HEK293 (cell line): ENCODE measurements around the gene DHDH.

ENCODE experiments used
- CTCF ChIA-PET: fragments of 350-600 bp; formaldehyde crosslinking; extraction: SDS; loops from one replicate; lab custom pipeline; 2021; ENCODE audit warnings: antibody characterized with exemption; lab: Yijun Ruan, JAX
- POLR2A ChIA-PET: fragments of 300-600 bp; formaldehyde crosslinking; extraction: SDS; loops from one replicate; lab custom pipeline; 2020; ENCODE audit warnings: antibody characterized with exemption, inconsistent platforms; lab: Yijun Ruan, JAX
- H3K27ac ChIP-seq: fragments of 200-500 bp; sonication (Bioruptor generic); 2 replicates; pipeline ENCODE4 v1.5.1; 2014; ENCODE audit warnings: low read depth, low read length, control low read depth, inconsistent platforms; ENCODE audit errors: extremely low read depth
- H3K36me3 ChIP-seq, 2 experiments: fragments of 200-500 bp in 1 of 2; sonication (Bioruptor generic) in 1 of 2; 1 replicate in 1 of 2; 2 replicates in 1 of 2; pipeline ENCODE4 v1.5.1; 2014 to 2017; ENCODE audit warnings: inconsistent platforms in 2 of 2, low read length in 2 of 2; ENCODE audit not compliant: control insufficient read depth in 2 of 2, insufficient read depth in 1 of 2
- H3K4me1 ChIP-seq: fragments of 200-500 bp; sonication (Bioruptor generic); 2 replicates; pipeline ENCODE4 v1.5.1; 2014; ENCODE audit warnings: mild to moderate bottlenecking, low read length, inconsistent platforms; ENCODE audit not compliant: control insufficient read depth, insufficient read depth
- H3K4me3 ChIP-seq: 2 replicates; pipeline ENCODE4 v1.5.1; 2011; ENCODE audit warnings: low read depth, mild to moderate bottlenecking, control low read depth, low read length, moderate library complexity
- H3K9me3 ChIP-seq: fragments of 200-500 bp; sonication (Bioruptor generic); 2 replicates; pipeline ENCODE4 v1.5.1; 2014; ENCODE audit warnings: low read depth, low read length, inconsistent platforms; ENCODE audit not compliant: control insufficient read depth, insufficient read depth
- ELK4 ChIP-seq: IDR thresholded peaks from 2 replicates; pipeline ENCODE4 v1.6.1; 2011; ENCODE audit warnings: mild to moderate bottlenecking, low read depth, low read length, borderline replicate concordance
- GLIS1 ChIP-seq: fragments of 450-650 bp; formaldehyde crosslinking; IDR thresholded peaks from 2 replicates; pipeline ENCODE4 v1.5.1; 2016; ENCODE audit warnings: missing biosample characterization, missing genetic modification characterization
- KLF7 ChIP-seq: fragments of 450-650 bp; formaldehyde crosslinking; IDR thresholded peaks from 2 replicates; pipeline ENCODE4 v1.5.1; 2016; ENCODE audit warnings: missing biosample characterization, missing genetic modification characterization, borderline replicate concordance
- OVOL3 ChIP-seq: fragments of 450-650 bp; formaldehyde crosslinking; IDR thresholded peaks from 2 replicates; pipeline ENCODE4 v1.5.1; 2016; ENCODE audit warnings: missing biosample characterization, missing genetic modification characterization
- PATZ1 ChIP-seq: fragments of 450-650 bp; formaldehyde crosslinking; IDR thresholded peaks from 2 replicates; pipeline ENCODE4 v1.5.1; 2016; ENCODE audit warnings: missing biosample characterization, missing genetic modification characterization
- WT1 ChIP-seq: fragments of 450-650 bp; formaldehyde crosslinking; IDR thresholded peaks from 2 replicates; pipeline ENCODE4 v1.5.1; 2016; ENCODE audit warnings: missing biosample characterization, missing genetic modification characterization
- YY2 ChIP-seq: fragments of 450-650 bp; formaldehyde crosslinking; IDR thresholded peaks from 2 replicates; pipeline ENCODE4 v1.5.1; 2016; ENCODE audit warnings: missing biosample characterization, missing genetic modification characterization
- ZBTB10 ChIP-seq: fragments of 450-650 bp; formaldehyde crosslinking; IDR thresholded peaks from 2 replicates; pipeline ENCODE4 v1.5.1; 2016; ENCODE audit warnings: missing biosample characterization, missing genetic modification characterization
- ZBTB11 ChIP-seq: fragments of 450-650 bp; formaldehyde crosslinking; conservative IDR thresholded peaks from 2 replicates; pipeline ENCODE4 v1.5.1; 2016; ENCODE audit warnings: low read depth, missing biosample characterization, missing genetic modification characterization
- ZBTB17 ChIP-seq: fragments of 450-650 bp; formaldehyde crosslinking; IDR thresholded peaks from 2 replicates; pipeline ENCODE4 v1.5.1; 2016; ENCODE audit warnings: missing biosample characterization, missing genetic modification characterization
- ZBTB20 ChIP-seq: fragments of 450-650 bp; formaldehyde crosslinking; IDR thresholded peaks from 2 replicates; pipeline ENCODE4 v1.5.1; 2016; ENCODE audit warnings: missing biosample characterization, missing genetic modification characterization
- ZNF248 ChIP-seq: fragments of 450-650 bp; formaldehyde crosslinking; IDR thresholded peaks from 2 replicates; pipeline ENCODE4 v1.5.1; 2017; ENCODE audit warnings: missing biosample characterization, missing genetic modification characterization
- ZNF324 ChIP-seq: fragments of 450-650 bp; formaldehyde crosslinking; IDR thresholded peaks from 2 replicates; pipeline ENCODE4 v1.5.1; 2016; ENCODE audit warnings: missing biosample characterization, missing genetic modification characterization
- ZNF335 ChIP-seq: fragments of 450-650 bp; formaldehyde crosslinking; conservative IDR thresholded peaks from 2 replicates; pipeline ENCODE4 v1.5.1; 2016; ENCODE audit warnings: missing biosample characterization, missing genetic modification characterization
- ZNF341 ChIP-seq: fragments of 450-650 bp; formaldehyde crosslinking; IDR thresholded peaks from 2 replicates; pipeline ENCODE4; 2016; ENCODE audit warnings: low read depth, missing biosample characterization, missing genetic modification characterization
- ZNF366 ChIP-seq: fragments of 450-650 bp; formaldehyde crosslinking; conservative IDR thresholded peaks from 2 replicates; pipeline ENCODE4 v1.5.1; 2016; ENCODE audit warnings: missing biosample characterization, missing genetic modification characterization
- ZNF391 ChIP-seq: fragments of 450-650 bp; formaldehyde crosslinking; IDR thresholded peaks from 2 replicates; pipeline ENCODE4 v1.5.1; 2016; ENCODE audit warnings: low read depth, missing biosample characterization, missing genetic modification characterization, borderline replicate concordance
- ZNF394 ChIP-seq: fragments of 450-650 bp; formaldehyde crosslinking; IDR thresholded peaks from 2 replicates; pipeline ENCODE4 v1.5.1; 2016; ENCODE audit warnings: missing biosample characterization, missing genetic modification characterization, mild to moderate bottlenecking, moderate library complexity, borderline replicate concordance
- ZNF610 ChIP-seq: fragments of 450-650 bp; formaldehyde crosslinking; IDR thresholded peaks from 2 replicates; pipeline ENCODE4 v1.5.1; 2016; ENCODE audit warnings: missing biosample characterization, missing genetic modification characterization, borderline replicate concordance
- ZNF777 ChIP-seq: fragments of 450-650 bp; formaldehyde crosslinking; IDR thresholded peaks from 2 replicates; pipeline ENCODE4 v1.5.1; 2017; ENCODE audit warnings: missing biosample characterization, missing genetic modification characterization, borderline replicate concordance
- ZXDB ChIP-seq: fragments of 450-650 bp; formaldehyde crosslinking; IDR thresholded peaks from 2 replicates; pipeline ENCODE4 v1.5.1; 2016; ENCODE audit warnings: missing biosample characterization, missing genetic modification characterization

DHDH gene

GRCh38 chr19:48992581-48993174 lies 59.2 kb downstream of the DHDH start:
- peaks cover 18 to 34% of the 10 kb centered on the region in 2 experiments; a peak in 2 of 3 replicates for H3K36me3 ChIP-seq
- ChIA-PET POLR2A (interaction anchor here (0.9 to 2.8 kb wide), 26 partner anchors 9 to 459 kb away, joined by 3 to 33 read pairs (median 7); partner anchors contain the start of genes DHDH, LHB, LIN7B and NTF4), CTCF (interaction anchor here (0.6 to 2.9 kb wide), 39 partner anchors 9 to 366 kb away, joined by 3 to 79 read pairs (median 5); partner anchors contain the start of genes CGB2, CGB7 and NUCB1)
- peak overlapping the region; percentile 81 for H3K27ac ChIP-seq
- H3K4me1 ChIP-seq = peaks cover 12% of the 10 kb centered on the region; the same call in 1 of the 2 replicates
- H3K9me3 ChIP-seq = no peaks in the 10 kb centered on the region
- peak overlapping the region; percentile 54 for H3K4me3 ChIP-seq
- TF ChIP-seq KLF7 (tag by site-specific recombination) (0 out of 2 replicates have a peak, but pooled peaks have one; percentile 16), ZNF391 (tag by site-specific recombination) (0 out of 2 replicates have a peak, but pooled peaks have one; percentile 21), OVOL3 (tag by site-specific recombination) (0 out of 2 replicates have a peak, but pooled peaks have one; percentile 23), ZNF777 (tag by site-specific recombination) (peak; percentile 61; the same call in 1 of the 2 replicates), ELK4 (no peak), ZNF248 (tag by site-specific recombination) (no peak), ZBTB20 (tag by site-specific recombination) (peak; percentile 99), ZNF335 (tag by site-specific recombination) (peak; percentile 80), ZBTB11 (peak; percentile 60; the same call in 1 of the 2 replicates)
- TF ChIP-seq, all 188 proteins: peak for 7

GRCh38 chr19:48993175-48994034 lies 59.9 kb downstream of the DHDH start, which contains the start of the genes GYS1 and RUVBL2:
Gene GYS1 (minus strand): TSS chr19:48993309. CDS start chr19:48993112, 197 bp downstream.
Gene RUVBL2 (plus strand): TSS chr19:48993887. CDS start chr19:48993912, 25 bp downstream.
- POLR2A ChIA-PET = interaction anchor here (0.5 to 2.8 kb wide), 43 partner anchors 10 to 497 kb away, joined by 3 to 33 read pairs (median 6); partner anchors contain the start of genes ALDH16A1, DHDH, FTL and LHB
- peak within 1 kb of the TSS; percentile 81 for H3K4me3 ChIP-seq
- H3K27ac ChIP-seq = peak within 1 kb of the TSS; percentile 81
- CTCF ChIA-PET = interaction anchor here (0.5 to 2.9 kb wide), 66 partner anchors 8 to 1604 kb away, joined by 3 to 79 read pairs (median 4); partner anchors contain the start of genes CGB2, CGB7 and NUCB1
- no peaks in the 10 kb centered on the region for H3K9me3 ChIP-seq
- peaks cover 13 to 28% of the 10 kb centered on the region in 2 experiments; a peak in 2 of 3 replicates for H3K36me3 ChIP-seq
- peaks cover 12% of the 10 kb centered on the region; the same call in 1 of the 2 replicates for H3K4me1 ChIP-seq
- TF ChIP-seq ZNF366 (tag by site-specific recombination) (peak; percentile 100), ZXDB (tag by site-specific recombination) (peak; percentile 77), GLIS1 (peak; percentile 58), YY2 (tag by site-specific recombination) (peak; percentile 83), ZBTB10 (peak; percentile 69), WT1 (tag by site-specific recombination) (no peak), ZNF341 (tag by site-specific recombination) (peak; percentile 64), ZNF324 (tag by site-specific recombination) (peak; percentile 57; the same call in 1 of the 2 replicates), ZNF610 (tag by site-specific recombination) (no peak), ZBTB17 (tag by site-specific recombination) (peak; percentile 58; the same call in 1 of the 2 replicates), PATZ1 (tag by site-specific recombination) (peak; percentile 95), ZNF394 (tag by site-specific recombination) (0 out of 2 replicates have a peak, but pooled peaks have one; percentile 27)
